AG20443 (cell line): ENCODE measurements around the gene DFFB.

Experiments used
- DNase-seq: peaks from one replicate; pipeline ENCODE4 v3.0.0; 2012; ENCODE audit warnings: low spot score, mixed read lengths

Gene DFFB

GRCh38 chr1:3926956-3927355, 69.7 kb downstream of the DFFB start:
- DNase-seq = no peak

DNA sequence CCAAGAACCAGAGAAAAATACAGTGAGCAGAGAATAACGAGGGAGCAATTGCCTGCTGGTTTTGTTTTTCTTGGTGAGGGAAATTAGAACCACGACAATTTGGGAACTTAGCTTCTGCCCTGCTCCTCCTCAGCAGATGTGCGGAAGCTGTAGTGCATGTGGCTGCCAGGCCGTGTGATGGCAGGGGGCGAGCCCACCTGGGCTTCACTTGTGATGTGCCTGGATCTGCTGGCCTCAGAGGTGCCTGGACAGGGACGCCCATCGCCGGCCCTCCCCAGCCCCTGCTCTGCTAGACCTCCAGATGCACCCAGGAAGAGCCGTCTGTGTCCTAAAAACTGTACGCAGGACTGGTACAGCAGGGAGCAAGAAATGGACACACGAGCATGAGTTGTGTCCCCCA, 71.3 kb downstream of the DFFB start:
- DNase-seq = no peak

DNA sequence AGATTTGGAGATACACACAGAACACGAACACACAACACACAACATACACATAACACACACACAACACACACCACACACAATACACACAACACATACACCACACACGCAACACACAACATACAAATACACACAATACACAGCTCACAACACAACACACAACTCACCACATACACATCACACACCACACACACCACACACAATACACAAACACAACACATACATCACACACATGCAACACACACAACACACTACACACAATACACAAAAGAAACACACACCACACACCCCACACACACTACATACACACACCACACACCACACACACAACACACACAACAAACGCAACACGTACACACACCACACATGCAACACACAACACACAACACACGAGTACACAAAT, 71.8 kb downstream of the DFFB start:
- no peak for DNase-seq

GRCh38 chr1:3930301-3931006, 73.2 kb downstream of the DFFB start:
- DNase-seq = no peak

DNA sequence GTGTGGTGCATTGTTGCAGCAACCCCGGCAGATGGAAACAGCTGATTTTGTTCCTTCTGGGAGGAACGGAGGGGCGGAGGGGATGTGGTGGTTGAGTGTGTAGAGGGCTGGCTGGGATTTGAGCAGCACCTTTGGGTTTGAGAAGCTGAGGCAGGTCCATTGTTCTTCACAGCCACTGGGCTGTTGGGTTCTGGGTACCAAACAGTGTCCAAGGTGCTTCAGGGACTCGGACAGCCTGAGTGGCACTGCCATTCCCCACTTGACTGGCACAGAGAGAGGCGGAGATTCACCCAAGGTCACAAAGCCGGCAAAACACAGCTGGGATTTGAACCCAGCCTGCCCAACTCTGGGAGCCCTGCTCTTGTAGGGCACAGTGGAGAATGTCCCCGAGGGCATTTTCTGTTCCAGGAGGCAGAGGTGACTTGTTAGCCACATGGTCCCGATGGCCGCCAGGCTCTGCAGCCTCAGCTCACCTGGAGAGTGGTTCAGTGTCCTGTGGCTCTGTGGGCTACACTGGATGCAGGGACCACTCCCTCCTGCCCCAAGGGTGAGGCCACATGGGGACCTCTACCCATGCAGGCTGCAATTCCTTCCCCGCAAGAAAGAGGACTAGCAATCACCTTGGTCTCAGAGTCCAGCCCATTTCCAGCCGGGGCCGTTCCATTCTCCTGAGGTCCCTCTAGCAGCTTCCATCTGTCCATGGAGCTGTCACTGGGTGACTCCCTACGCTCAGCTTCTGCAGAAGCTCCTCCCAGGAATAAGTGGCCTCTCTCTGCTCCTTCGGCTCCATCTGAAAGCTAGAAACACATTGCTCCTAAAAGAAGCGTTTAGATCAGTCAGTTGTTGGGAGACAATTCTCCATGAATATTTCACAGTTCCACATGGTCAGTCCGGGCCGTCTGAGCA, 74.0 kb downstream of the DFFB start:
- no peak for DNase-seq

DNA sequence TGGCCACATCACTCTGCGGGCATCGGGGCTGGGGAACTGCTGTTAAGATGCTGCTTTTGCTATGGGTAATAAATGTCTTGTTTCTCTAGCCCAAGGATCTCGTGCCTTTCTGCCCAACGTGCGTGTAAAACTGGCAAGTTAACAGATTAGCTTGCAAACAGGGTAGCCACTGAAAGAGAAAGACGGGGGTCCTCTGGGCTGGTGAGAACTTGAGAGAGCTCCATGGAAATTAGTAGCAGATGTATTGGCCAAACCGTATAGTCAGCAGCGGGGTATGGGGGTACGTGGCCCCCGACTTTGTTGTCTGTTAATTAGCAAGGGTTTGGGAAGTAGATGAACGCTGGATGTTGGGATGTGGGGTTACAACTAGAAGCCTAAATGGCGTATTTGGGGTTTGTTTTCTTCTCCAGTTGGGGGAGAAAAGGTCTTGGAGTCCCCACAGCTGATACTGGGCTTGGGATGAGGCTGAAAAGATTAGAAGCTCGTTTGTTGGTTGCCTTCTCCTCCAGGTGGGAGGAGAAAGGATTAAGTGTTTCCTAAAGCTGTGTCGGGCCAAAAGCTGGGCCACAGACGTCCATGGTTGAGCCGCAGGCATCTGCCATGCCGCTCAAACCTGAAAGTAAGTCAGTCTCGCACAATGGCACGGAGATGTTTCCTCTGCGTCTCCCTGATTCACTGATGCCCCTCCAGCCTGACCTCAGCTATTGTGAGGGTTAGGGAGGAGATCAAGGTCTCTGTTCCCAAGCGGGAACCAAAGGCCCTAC, 75.1 kb downstream of the DFFB start:
- DNase-seq = no peak
